K562 (cell line): ENCODE results near the gene GP1BA. TPM values are rescaled to one million over a fixed set of nuclear protein-coding genes. Genes with fewer than 3 reads are reported as not detected.

Experiments
- BCOR ChIP-seq: fragments of 450-650 bp; IDR thresholded peaks from 2 replicates; pipeline ENCODE4 v1.6.1; 2016
- CREM ChIP-seq: IDR thresholded peaks from 2 replicates; pipeline ENCODE4 v1.6.1; 2014; ENCODE audit warnings: antibody characterized with exemption, low read depth
- HMG20A ChIP-seq: fragments of 450-650 bp; formaldehyde crosslinking; conservative IDR thresholded peaks from 2 replicates; pipeline ENCODE4 v1.4.0; 2020; ENCODE audit warnings: mild to moderate bottlenecking, mixed read lengths
- HNRNPUL1 ChIP-seq: fragments of 200-400 bp; formaldehyde crosslinking; IDR thresholded peaks from 2 replicates; pipeline ENCODE4 v1.6.1; 2017; ENCODE audit warnings: low read length
- JUN ChIP-seq, 2 experiments: sonication (generic) in 1 of 2; formaldehyde crosslinking in 1 of 2; IDR thresholded peaks; 2 replicates each; pipeline versions ENCODE4 v1.6.1 to v1.8.0; 2012 to 2022; ENCODE audit warnings: borderline replicate concordance in 2 of 2, mild to moderate bottlenecking in 2 of 2, improper control_type of control experiment in 1 of 2, low read depth in 1 of 2, low read length in 1 of 2, missing genetic modification reagents in 1 of 2
- MCM2 ChIP-seq: fragments of 450-650 bp; IDR thresholded peaks from 2 replicates; pipeline ENCODE4 v1.6.1; 2017; ENCODE audit warnings: low read depth, mild to moderate bottlenecking
- MEF2D ChIP-seq: conservative IDR thresholded peaks from 2 replicates; pipeline ENCODE4 v1.6.1; 2016; ENCODE audit warnings: low read depth, missing genetic modification characterization, missing compliant biosample characterization
- NBN ChIP-seq: fragments of 450-650 bp; IDR thresholded peaks from 2 replicates; pipeline ENCODE4 v1.6.1; 2016; ENCODE audit warnings: low read depth, mild to moderate bottlenecking
- NCOR1 ChIP-seq: fragments of 450-650 bp; IDR thresholded peaks from 2 replicates; pipeline ENCODE4 v1.6.1; 2016; ENCODE audit warnings: mild to moderate bottlenecking, moderate library complexity
- NR1H2 ChIP-seq: sonication (generic); formaldehyde crosslinking; IDR thresholded peaks from 2 replicates; pipeline ENCODE4 v1.4.0; 2020; ENCODE audit warnings: mild to moderate bottlenecking, missing genetic modification reagents
- POLR2B ChIP-seq: fragments of 450-650 bp; IDR thresholded peaks from 2 replicates; pipeline ENCODE4 v1.6.1; 2018; ENCODE audit warnings: low read depth; ENCODE audit not compliant: partially characterized antibody
- POLR3G ChIP-seq: IDR thresholded peaks from 2 replicates; pipeline ENCODE4 v1.6.1; 2011; ENCODE audit not compliant: insufficient read length, insufficient replicate concordance; ENCODE audit errors: extremely low read depth
- PRMT5 ChIP-seq: sonication (generic); formaldehyde crosslinking; IDR thresholded peaks from 2 replicates; pipeline ENCODE4 v1.5.0; 2020; ENCODE audit warnings: missing genetic modification reagents
- RBM39 ChIP-seq: fragments of 200-400 bp; formaldehyde crosslinking; optimal IDR thresholded peaks from 2 replicates; pipeline ENCODE3; 2018; ENCODE audit warnings: low read depth, low read length
- RNF2 ChIP-seq: sonication (generic); IDR thresholded peaks from 2 replicates; pipeline ENCODE4 v1.6.1; 2016
- SMAD3 ChIP-seq: fragments of 450-650 bp; formaldehyde crosslinking; conservative IDR thresholded peaks from 2 replicates; pipeline ENCODE4 v1.4.0; 2020; ENCODE audit warnings: mild to moderate bottlenecking
- SMARCA4 ChIP-seq: fragments of 450-650 bp; IDR thresholded peaks from 2 replicates; pipeline ENCODE4 v1.6.1; 2016
- TAF1 ChIP-seq: IDR thresholded peaks from 2 replicates; pipeline ENCODE4 v1.6.1; 2011; ENCODE audit warnings: mild to moderate bottlenecking, low read length, moderate library complexity; ENCODE audit not compliant: insufficient read depth, control insufficient read depth, severe bottlenecking; ENCODE audit errors: extremely low read depth
- TGIF2 ChIP-seq: sonication (generic); formaldehyde crosslinking; IDR thresholded peaks from 2 replicates; pipeline ENCODE4 v1.8.1; 2022; ENCODE audit warnings: mild to moderate bottlenecking, missing genetic modification reagents, moderate library complexity
- ZNF23 ChIP-seq: fragments of 250-450 bp; sonication (Bioruptor Pico); IDR thresholded peaks from 2 replicates; pipeline ENCODE4 v1.4.0; 2020; ENCODE audit warnings: mild to moderate bottlenecking
- ZNF41 ChIP-seq: fragments of 250-450 bp; sonication (Bioruptor Pico); conservative IDR thresholded peaks from 2 replicates; pipeline ENCODE4 v1.4.0; 2020; ENCODE audit warnings: mild to moderate bottlenecking
- polyA plus RNA-seq, 8 experiments: library from polyadenylated mRNA; depleted of rRNA in 4 of 8; stranded (reverse) in 5 of 8; unstranded in 3 of 8; fragments of >200 nt; fragmentation: Nextera tagmentation in 2 of 8; fragmentation: Illumina TruSeq in 1 of 8; extraction: Ambion mirVana in 2 of 8; extraction: Trizol in 1 of 8; gene quantifications; 2 replicates each; pipeline versions ENCODE4 v1.2.1 to v1.2.3, GENCODE V29; 2011 to 2014; ENCODE audit warnings: inconsistent platforms in 1 of 8, missing spikeins in 1 of 8
- total RNA-seq, 7 experiments: library from RNA; depleted of rRNA in 6 of 7; stranded (reverse); fragments of >200 nt in 6 of 7; fragmentation: Illumina TruSeq in 2 of 7; extraction: Trizol in 2 of 7; gene quantifications; 2 replicates each; pipeline versions ENCODE4 v1.2.1 to v1.2.3, GENCODE V29; 2011 to 2021; ENCODE audit warnings: low replicate concordance in 1 of 7
- TF ChIP-seq, protein P1 (sequence below): fragments of 250-450 bp; sonication (Bioruptor Pico); IDR thresholded peaks from 2 replicates; pipeline ENCODE4 v1.8.0; 2021; ENCODE audit warnings: mild to moderate bottlenecking, moderate library complexity
- TF ChIP-seq, protein P2 (sequence below): sonication (generic); formaldehyde crosslinking; IDR thresholded peaks from 2 replicates; pipeline ENCODE4 v1.8.0; 2022; ENCODE audit warnings: mild to moderate bottlenecking, missing genetic modification reagents

Gene GP1BA
- total and polyA plus RNA-seq, 9 of the 15 experiments (the other 6 are each of a cell fraction or from before 2014, with no cell fraction given) = 0.01 TPM; not detected in 8

DNA sequence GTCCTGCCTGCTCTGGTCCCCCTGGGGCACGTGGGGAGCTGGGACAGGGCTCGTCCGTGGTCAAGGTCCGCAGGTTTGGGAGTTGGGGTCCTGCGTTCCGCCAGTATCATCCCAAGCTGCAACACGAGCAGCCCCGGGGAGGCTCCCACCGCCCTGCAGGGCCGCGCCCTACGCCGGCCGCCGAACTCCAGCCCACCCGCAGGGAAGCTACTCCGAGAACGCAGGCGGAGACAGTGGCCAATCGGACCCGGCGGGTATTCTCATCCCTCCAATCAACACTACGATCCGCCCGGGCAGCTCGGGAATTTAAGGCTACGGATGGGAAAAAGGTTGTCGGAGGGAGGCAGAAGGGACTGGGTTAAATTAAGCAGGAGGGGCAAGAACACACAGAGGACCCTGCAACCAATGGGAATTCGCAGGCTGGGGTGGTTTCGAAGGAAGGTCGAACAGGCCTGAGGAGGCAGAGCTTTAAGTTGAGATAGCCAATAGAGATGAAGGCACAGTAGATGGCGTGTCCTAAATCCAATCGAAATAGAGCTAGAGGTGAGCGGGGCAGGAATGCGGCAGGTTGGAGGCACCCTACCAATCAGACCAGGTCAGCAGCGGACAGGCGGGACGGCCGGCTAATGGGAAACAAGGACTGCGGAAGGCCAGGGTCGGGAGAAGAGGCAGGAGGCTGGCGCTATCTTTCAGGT lies 34.9 kb downstream of the GP1BA start (continued):
- TF ChIP-seq, protein P1, sequence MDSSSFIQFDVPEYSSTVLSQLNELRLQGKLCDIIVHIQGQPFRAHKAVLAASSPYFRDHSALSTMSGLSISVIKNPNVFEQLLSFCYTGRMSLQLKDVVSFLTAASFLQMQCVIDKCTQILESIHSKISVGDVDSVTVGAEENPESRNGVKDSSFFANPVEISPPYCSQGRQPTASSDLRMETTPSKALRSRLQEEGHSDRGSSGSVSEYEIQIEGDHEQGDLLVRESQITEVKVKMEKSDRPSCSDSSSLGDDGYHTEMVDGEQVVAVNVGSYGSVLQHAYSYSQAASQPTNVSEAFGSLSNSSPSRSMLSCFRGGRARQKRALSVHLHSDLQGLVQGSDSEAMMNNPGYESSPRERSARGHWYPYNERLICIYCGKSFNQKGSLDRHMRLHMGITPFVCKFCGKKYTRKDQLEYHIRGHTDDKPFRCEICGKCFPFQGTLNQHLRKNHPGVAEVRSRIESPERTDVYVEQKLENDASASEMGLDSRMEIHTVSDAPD (CRISPR knock-in tag) = no peak
- TF ChIP-seq, protein P2, sequence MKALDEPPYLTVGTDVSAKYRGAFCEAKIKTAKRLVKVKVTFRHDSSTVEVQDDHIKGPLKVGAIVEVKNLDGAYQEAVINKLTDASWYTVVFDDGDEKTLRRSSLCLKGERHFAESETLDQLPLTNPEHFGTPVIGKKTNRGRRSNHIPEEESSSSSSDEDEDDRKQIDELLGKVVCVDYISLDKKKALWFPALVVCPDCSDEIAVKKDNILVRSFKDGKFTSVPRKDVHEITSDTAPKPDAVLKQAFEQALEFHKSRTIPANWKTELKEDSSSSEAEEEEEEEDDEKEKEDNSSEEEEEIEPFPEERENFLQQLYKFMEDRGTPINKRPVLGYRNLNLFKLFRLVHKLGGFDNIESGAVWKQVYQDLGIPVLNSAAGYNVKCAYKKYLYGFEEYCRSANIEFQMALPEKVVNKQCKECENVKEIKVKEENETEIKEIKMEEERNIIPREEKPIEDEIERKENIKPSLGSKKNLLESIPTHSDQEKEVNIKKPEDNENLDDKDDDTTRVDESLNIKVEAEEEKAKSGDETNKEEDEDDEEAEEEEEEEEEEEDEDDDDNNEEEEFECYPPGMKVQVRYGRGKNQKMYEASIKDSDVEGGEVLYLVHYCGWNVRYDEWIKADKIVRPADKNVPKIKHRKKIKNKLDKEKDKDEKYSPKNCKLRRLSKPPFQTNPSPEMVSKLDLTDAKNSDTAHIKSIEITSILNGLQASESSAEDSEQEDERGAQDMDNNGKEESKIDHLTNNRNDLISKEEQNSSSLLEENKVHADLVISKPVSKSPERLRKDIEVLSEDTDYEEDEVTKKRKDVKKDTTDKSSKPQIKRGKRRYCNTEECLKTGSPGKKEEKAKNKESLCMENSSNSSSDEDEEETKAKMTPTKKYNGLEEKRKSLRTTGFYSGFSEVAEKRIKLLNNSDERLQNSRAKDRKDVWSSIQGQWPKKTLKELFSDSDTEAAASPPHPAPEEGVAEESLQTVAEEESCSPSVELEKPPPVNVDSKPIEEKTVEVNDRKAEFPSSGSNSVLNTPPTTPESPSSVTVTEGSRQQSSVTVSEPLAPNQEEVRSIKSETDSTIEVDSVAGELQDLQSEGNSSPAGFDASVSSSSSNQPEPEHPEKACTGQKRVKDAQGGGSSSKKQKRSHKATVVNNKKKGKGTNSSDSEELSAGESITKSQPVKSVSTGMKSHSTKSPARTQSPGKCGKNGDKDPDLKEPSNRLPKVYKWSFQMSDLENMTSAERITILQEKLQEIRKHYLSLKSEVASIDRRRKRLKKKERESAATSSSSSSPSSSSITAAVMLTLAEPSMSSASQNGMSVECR (CRISPR knock-in tag) = no peak
- no peak for TF ChIP-seq NCOR1
- TF ChIP-seq POLR2B = peak; percentile 16
- no peak for TF ChIP-seq RBM39
- no peak for TF ChIP-seq PRMT5 (CRISPR knock-in tag)
- TF ChIP-seq MEF2D (tag) = no peak
- no peak for TF ChIP-seq TGIF2
- TF ChIP-seq ZNF23 (CRISPR knock-in tag) = no peak
- no peak for TF ChIP-seq HNRNPUL1
- TF ChIP-seq BCOR = no peak
- TF ChIP-seq HMG20A (CRISPR knock-in tag) = no peak
- TF ChIP-seq CREM = peak; percentile 65
- TF ChIP-seq JUN (IDR thresholded peaks at IDR 0.05; ENCODE audit: borderline replicate concordance, low read depth, low read length) = no peak
- TF ChIP-seq JUN (CRISPR knock-in tag; IDR thresholded peaks at IDR 0.05; ENCODE audit: borderline replicate concordance) = no peak
- no peak for TF ChIP-seq SMARCA4
- no peak for TF ChIP-seq TAF1
- no peak for TF ChIP-seq MCM2
- TF ChIP-seq RNF2 = peak; percentile 33; the same call in 1 of the 2 replicates
- no peak for TF ChIP-seq NBN
- no peak for TF ChIP-seq ZNF41
- no peak for TF ChIP-seq SMAD3 (CRISPR knock-in tag)
- TF ChIP-seq NR1H2 (CRISPR knock-in tag) = no peak
- no peak for TF ChIP-seq POLR3G
